Measurements from ENCODE around the gene PTPRN2. TPM values are rescaled to one million over a fixed set of nuclear protein-coding genes. Genes with fewer than 3 reads are reported as not detected.
"Not testable (repeated sequence)": the region's sequence is repeated elsewhere in the genome, so short reads cannot be mapped to it uniquely, and the experiment has no call there.

PTPRN2 gene
- total RNA-seq, 2 donors from 2014 or later: 0.72 to 0.79 TPM

DNA sequence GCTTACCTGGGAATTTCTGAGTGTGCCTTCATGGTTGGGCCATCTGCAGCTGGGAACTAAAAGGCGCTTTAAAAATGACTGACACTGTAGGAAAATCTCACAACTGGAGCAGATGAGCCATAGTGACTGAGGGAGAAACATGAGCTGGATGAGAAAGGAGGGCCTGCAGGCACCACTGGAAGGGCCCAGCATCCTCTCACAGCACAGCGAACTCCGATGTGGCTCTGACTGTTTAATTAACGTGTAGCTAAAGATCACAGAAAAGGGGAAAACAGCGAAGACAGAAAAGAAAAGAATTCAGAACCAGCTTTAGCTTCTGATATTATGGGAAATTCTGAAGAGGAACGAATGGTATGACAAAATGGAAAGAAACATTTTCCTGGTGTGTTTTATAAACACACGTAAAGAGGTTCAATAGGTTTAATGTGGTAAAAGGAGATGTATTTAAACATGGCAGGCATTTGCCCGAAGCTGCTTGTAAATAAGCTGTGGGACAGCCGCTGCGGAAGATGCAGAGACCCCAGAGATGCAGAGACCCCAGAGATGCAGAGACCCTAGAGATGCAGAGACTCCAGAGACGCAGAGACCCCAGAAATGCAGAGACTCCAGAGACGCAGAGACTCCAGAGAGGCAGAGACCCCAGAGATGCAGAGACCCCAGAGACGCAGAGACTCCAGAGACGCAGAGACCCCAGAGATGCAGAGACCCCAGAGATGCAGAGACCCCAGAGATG is 534.3 kb downstream of the PTPRN2 start:
- Mint-ChIP-seq H3K36me3 (ENCODE audit: insufficient read depth in 2 of 2) (no peaks in the 10 kb centered on the region), H3K27ac (no peak overlapping the region), H3K4me1 (ENCODE audit: low read depth) (no peaks in the 10 kb centered on the region), H3K9me3 (no peaks in the 10 kb centered on the region), H3K4me3 (no peak overlapping the region), H3K27me3 (ENCODE audit: low read depth) (no peaks in the 10 kb centered on the region)
- no peak for ATAC-seq (replicated peaks in 1 of 2)
- DNase-seq: no peak

DNA sequence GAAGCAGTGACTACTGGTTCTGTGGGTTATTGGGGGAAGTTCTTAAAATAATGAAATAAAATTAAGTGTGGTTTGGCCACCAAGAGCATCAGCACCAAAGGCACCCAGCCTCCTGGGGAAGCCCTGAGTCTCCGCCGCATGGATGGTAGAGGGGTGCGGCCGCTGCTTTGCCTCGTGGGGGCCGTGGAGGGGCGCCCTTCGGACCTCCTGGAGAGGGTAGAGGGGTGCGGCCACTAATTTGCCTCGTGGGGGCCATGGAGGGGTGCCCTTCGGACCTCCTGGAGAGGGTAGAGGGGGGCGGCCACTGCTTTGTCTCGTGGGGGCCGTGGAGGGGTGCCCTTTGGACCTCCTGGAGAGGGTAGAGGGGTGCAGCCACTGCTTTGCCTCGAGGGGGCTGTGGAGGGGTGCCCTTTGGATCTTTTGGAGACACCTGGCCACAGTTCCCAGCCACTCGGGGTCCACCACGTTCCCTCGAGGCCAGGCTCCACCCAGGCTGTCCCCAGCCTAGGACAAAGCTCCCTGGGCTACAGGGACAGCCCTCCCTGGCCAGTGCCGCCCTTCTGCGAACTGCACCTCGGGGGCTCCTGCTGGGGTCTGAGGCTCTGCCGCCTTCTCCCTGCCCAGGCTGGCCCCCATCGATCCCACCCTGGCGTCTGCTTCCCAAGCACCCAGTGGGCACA is 535.1 kb downstream of the PTPRN2 start:
- H3K27me3 Mint-ChIP-seq (ENCODE audit: low read depth): no peaks in the 10 kb centered on the region
- no peaks in the 10 kb centered on the region for H3K36me3 Mint-ChIP-seq (ENCODE audit: insufficient read depth in 2 of 2)
- H3K4me3 Mint-ChIP-seq: no peak overlapping the region
- no peaks in the 10 kb centered on the region for H3K4me1 Mint-ChIP-seq (ENCODE audit: low read depth)
- no peak overlapping the region for H3K27ac Mint-ChIP-seq
- H3K9me3 Mint-ChIP-seq: no peaks in the 10 kb centered on the region
- DNase-seq (no peak), ATAC-seq (replicated peaks in 1 of 2) (no peak)

DNA sequence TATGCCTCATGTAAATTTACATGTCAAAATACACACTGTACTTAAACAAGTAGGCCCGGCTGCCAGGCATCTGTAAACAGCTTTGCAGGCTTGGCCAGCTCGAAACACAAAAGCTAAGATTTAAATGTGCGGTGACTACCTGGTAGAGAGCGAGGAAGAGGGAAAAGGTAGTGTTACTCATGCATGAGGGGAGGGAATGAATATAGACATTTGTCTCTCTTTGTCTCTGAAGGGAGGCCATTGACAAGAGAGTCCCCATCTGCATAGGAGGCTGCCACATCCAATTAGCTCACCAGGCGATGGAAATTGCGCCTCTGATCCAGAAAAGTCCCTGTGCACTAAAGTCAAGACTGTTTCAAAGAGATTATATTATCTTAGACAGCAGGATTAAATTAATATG is 535.8 kb downstream of the PTPRN2 start:
- H3K4me3 Mint-ChIP-seq: no peak overlapping the region
- H3K4me1 Mint-ChIP-seq (ENCODE audit: low read depth): no peaks in the 10 kb centered on the region
- DNase-seq (no peak), ATAC-seq (replicated peaks in 1 of 2) (no peak)
- H3K36me3 Mint-ChIP-seq (ENCODE audit: insufficient read depth in 2 of 2): no peaks in the 10 kb centered on the region
- no peaks in the 10 kb centered on the region for H3K9me3 Mint-ChIP-seq
- no peaks in the 10 kb centered on the region for H3K27me3 Mint-ChIP-seq (ENCODE audit: low read depth)
- H3K27ac Mint-ChIP-seq: no peak overlapping the region

DNA sequence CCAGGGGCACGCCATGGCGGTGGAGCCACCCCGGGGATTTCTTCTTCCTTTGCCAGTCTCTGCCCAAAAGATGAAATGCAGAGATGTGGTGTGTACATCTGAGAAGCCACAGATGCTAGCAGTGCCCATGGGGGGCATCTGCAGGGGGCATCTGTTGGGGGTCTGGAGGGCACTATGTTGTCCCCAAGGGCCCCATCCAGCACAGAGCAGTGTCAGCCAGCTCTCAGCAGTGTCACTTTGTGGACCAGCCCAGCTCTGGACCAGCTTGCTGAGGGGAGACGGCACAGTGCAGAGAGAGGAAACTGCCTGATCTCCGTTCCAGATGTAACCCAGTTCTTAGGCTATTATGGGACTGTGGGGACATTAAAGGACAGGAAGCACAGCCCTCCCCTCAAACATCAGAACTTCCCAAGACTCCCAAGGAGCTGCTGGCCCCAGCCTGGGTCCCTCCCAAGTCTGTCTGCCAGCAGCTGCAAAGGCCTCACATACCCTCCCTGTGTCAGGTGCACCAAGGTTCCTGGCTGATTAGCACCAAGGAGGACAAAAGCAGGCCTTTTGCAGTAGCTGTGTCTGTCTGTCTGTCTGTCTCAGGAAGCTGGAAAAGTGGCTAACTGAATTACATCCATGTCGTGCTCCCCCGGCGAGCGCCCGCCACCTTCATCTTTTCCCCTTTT is 536.5 kb downstream of the PTPRN2 start:
- Mint-ChIP-seq H3K27me3 (ENCODE audit: low read depth) (no peaks in the 10 kb centered on the region), H3K4me3 (no peak overlapping the region), H3K9me3 (no peaks in the 10 kb centered on the region), H3K36me3 (ENCODE audit: insufficient read depth in 2 of 2) (no peaks in the 10 kb centered on the region), H3K4me1 (ENCODE audit: low read depth) (no peaks in the 10 kb centered on the region), H3K27ac (no peak overlapping the region)
- DNase-seq: no peak
- ATAC-seq (replicated peaks in 1 of 2): no peak

DNA sequence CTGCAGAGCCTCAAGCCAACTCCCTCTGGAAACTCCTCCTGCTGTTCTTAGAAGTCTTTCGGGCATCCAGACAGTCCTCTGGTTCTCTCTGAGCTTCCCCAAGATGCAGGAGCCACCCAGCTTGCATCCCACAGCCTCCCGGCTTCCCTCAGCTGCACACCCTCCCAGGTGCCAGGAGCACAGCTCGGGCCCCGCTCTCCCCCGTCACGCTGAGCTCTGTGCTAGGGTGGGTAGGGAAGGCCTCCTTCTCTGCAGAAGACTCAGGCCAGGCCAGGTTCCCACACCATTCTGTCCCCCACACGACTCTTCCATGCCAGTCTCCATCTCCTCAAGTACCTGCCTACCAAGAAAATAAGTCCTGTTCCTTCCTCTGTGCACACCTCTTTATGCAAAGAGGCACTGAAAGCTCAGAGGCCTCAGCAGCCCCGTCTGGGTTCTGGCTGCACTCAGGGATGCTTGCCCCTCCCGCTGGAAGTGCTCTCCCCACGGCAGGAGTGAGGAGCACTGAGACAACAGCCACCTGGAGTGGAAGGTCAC is 537.1 kb downstream of the PTPRN2 start:
- no peaks in the 10 kb centered on the region for H3K36me3 Mint-ChIP-seq (ENCODE audit: insufficient read depth in 2 of 2)
- no peak overlapping the region for H3K27ac Mint-ChIP-seq
- ATAC-seq (replicated peaks in 1 of 2) (no peak), DNase-seq (no peak)
- H3K27me3 Mint-ChIP-seq (ENCODE audit: low read depth): no peaks in the 10 kb centered on the region
- no peak overlapping the region for H3K4me3 Mint-ChIP-seq
- no peaks in the 10 kb centered on the region for H3K4me1 Mint-ChIP-seq (ENCODE audit: low read depth)
- H3K9me3 Mint-ChIP-seq: no peaks in the 10 kb centered on the region

- no peak overlapping the region for H3K4me3 Mint-ChIP-seq
- H3K27ac Mint-ChIP-seq: no peak overlapping the region
- H3K36me3 Mint-ChIP-seq (ENCODE audit: insufficient read depth in 2 of 2): no peaks in the 10 kb centered on the region
- no peaks in the 10 kb centered on the region for H3K4me1 Mint-ChIP-seq (ENCODE audit: low read depth)
- H3K27me3 Mint-ChIP-seq (ENCODE audit: low read depth): no peaks in the 10 kb centered on the region
- DNase-seq: no peak
- no peaks in the 10 kb centered on the region for H3K9me3 Mint-ChIP-seq
- ATAC-seq (replicated peaks in 1 of 2): no peak
Observed at GRCh38 chr7:158049271-158049670, 538.4 kb downstream of the PTPRN2 start.

- Mint-ChIP-seq H3K27ac (no peak overlapping the region), H3K9me3 (no peaks in the 10 kb centered on the region), H3K4me3 (no peak overlapping the region), H3K27me3 (ENCODE audit: low read depth) (no peaks in the 10 kb centered on the region), H3K36me3 (ENCODE audit: insufficient read depth in 2 of 2) (no peaks in the 10 kb centered on the region), H3K4me1 (ENCODE audit: low read depth) (no peaks in the 10 kb centered on the region)
- no peak for ATAC-seq (replicated peaks in 1 of 2)
- no peak for DNase-seq
Observed at GRCh38 chr7:158048569-158048968, 539.1 kb downstream of the PTPRN2 start.

GRCh38 chr7:158047391-158048059 is 540.1 kb downstream of the PTPRN2 start:
- DNase-seq (no peak), ATAC-seq (replicated peaks in 1 of 2) (no peak)
- Mint-ChIP-seq H3K9me3 (no peaks in the 10 kb centered on the region), H3K4me3 (no peak overlapping the region), H3K27ac (no peak overlapping the region), H3K36me3 (ENCODE audit: insufficient read depth in 2 of 2) (no peaks in the 10 kb centered on the region), H3K27me3 (ENCODE audit: low read depth) (no peaks in the 10 kb centered on the region), H3K4me1 (ENCODE audit: low read depth) (no peaks in the 10 kb centered on the region)

- not testable (repeated sequence) for ATAC-seq (replicated peaks in 1 of 2); H3K27me3 Mint-ChIP-seq (ENCODE audit: low read depth); DNase-seq; H3K4me1 Mint-ChIP-seq (ENCODE audit: low read depth); H3K27ac Mint-ChIP-seq; H3K4me3 Mint-ChIP-seq; H3K9me3 Mint-ChIP-seq; H3K36me3 Mint-ChIP-seq (ENCODE audit: insufficient read depth in 2 of 2)
Observed at GRCh38 chr7:158046246-158046645, 541.4 kb downstream of the PTPRN2 start.

DNA sequence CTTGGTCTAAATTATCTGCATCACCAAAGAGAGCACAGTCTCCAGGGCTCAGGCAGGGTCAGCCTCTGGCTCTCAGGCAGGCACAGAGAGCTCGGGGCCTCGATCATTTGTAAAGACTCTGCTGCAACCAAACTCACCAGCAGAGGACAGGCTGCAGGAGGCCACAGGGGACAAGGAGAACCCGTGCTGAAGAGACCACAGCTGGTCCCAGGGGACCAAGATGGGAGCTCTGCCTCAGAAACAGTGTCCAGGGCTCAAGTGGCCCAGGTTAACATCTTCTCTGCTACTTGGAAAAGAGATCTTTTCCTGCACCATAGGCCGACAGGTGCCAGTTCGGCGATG is 543.2 kb downstream of the PTPRN2 start:
- no peaks in the 10 kb centered on the region for H3K4me1 Mint-ChIP-seq (ENCODE audit: low read depth)
- no peak overlapping the region for H3K27ac Mint-ChIP-seq
- peaks cover 3 to 6% of the 10 kb centered on the region in 2 donors for H3K9me3 Mint-ChIP-seq
- ATAC-seq (replicated peaks in 1 of 2) (no peak), DNase-seq (no peak)
- no peak overlapping the region for H3K4me3 Mint-ChIP-seq
- H3K36me3 Mint-ChIP-seq (ENCODE audit: insufficient read depth in 2 of 2): peaks cover 0 to 3% of the 10 kb centered on the region in 2 donors
- no peaks in the 10 kb centered on the region for H3K27me3 Mint-ChIP-seq (ENCODE audit: low read depth)

- no peaks in the 10 kb centered on the region for H3K27me3 Mint-ChIP-seq (ENCODE audit: low read depth)
- H3K4me1 Mint-ChIP-seq (ENCODE audit: low read depth): no peaks in the 10 kb centered on the region
- peak in 1 of 2 donors; percentile 15 for ATAC-seq (replicated peaks in 1 of 2)
- DNase-seq: no peak
- H3K9me3 Mint-ChIP-seq: peaks cover 6 to 7% of the 10 kb centered on the region in 2 donors
- H3K4me3 Mint-ChIP-seq: no peak overlapping the region
- peaks cover 0 to 3% of the 10 kb centered on the region in 2 donors for H3K36me3 Mint-ChIP-seq (ENCODE audit: insufficient read depth in 2 of 2)
- no peak overlapping the region for H3K27ac Mint-ChIP-seq
Observed at GRCh38 chr7:158043551-158044481, 543.8 kb downstream of the PTPRN2 start.

GRCh38 chr7:158042156-158042880 is 545.3 kb downstream of the PTPRN2 start:
- Mint-ChIP-seq H3K4me3 (no peak overlapping the region), H3K4me1 (ENCODE audit: low read depth) (no peaks in the 10 kb centered on the region), H3K27me3 (ENCODE audit: low read depth) (no peaks in the 10 kb centered on the region)

More at GRCh38 chr7:158042156-158042880, 545.3 kb downstream of the PTPRN2 start:
- Mint-ChIP-seq H3K27ac (no peak overlapping the region), H3K36me3 (ENCODE audit: insufficient read depth in 2 of 2) (peaks cover 0 to 3% of the 10 kb centered on the region in 2 donors), H3K9me3 (peaks cover 6 to 9% of the 10 kb centered on the region in 2 donors)
- DNase-seq (no peak), ATAC-seq (replicated peaks in 1 of 2) (no peak)
